IPS-15b (cell line): ENCODE results near the gene BTC.

ENCODE experiments used
- H3K27me3 ChIP-seq: one replicate; pipeline ENCODE4 v1.6.1; 2013; ENCODE audit warnings: low read length; ENCODE audit not compliant: control insufficient read depth, insufficient read depth
- H3K36me3 ChIP-seq: one replicate; pipeline ENCODE4 v1.6.1; 2013; ENCODE audit warnings: low read length; ENCODE audit not compliant: control insufficient read depth, insufficient read depth
- H3K4me1 ChIP-seq: one replicate; pipeline ENCODE4 v1.6.1; 2013; ENCODE audit warnings: mild to moderate bottlenecking, low read length; ENCODE audit not compliant: control insufficient read depth, insufficient read depth
- H3K4me3 ChIP-seq: one replicate; pipeline ENCODE4 v1.5.1; 2013; ENCODE audit warnings: low read depth, low read length
- H3K9ac ChIP-seq: one replicate; pipeline ENCODE4 v1.6.1; 2013; ENCODE audit warnings: low read depth, mild to moderate bottlenecking, low read length
- H3K9me3 ChIP-seq: one replicate; pipeline ENCODE4 v1.6.1; 2013; ENCODE audit warnings: mild to moderate bottlenecking, low read length; ENCODE audit not compliant: control insufficient read depth, insufficient read depth

Gene BTC

GRCh38 chr4:74793757-74794381, 454 bp downstream of the BTC start:
- Histone ChIP-seq H3K36me3 (no peaks in the 10 kb centered on the region), H3K9me3 (no peaks in the 10 kb centered on the region), H3K4me3 (peak overlapping the region; percentile 60), H3K4me1 (no peaks in the 10 kb centered on the region), H3K27me3 (peaks cover 11% of the 10 kb centered on the region), H3K9ac (peak overlapping the region; percentile 47)

- Histone ChIP-seq H3K4me1 (no peaks in the 10 kb centered on the region), H3K9me3 (no peaks in the 10 kb centered on the region), H3K4me3 (no peak overlapping the region), H3K9ac (no peak overlapping the region), H3K27me3 (peaks cover 11% of the 10 kb centered on the region), H3K36me3 (no peaks in the 10 kb centered on the region)
These were observed 3.7 kb downstream of the BTC start for GRCh38 chr4:74790652-74791051.

- no peaks in the 10 kb centered on the region for H3K4me1 ChIP-seq
- H3K36me3 ChIP-seq = no peaks in the 10 kb centered on the region
- no peaks in the 10 kb centered on the region for H3K9me3 ChIP-seq
- no peak overlapping the region for H3K9ac ChIP-seq
- no peak overlapping the region for H3K4me3 ChIP-seq
- peaks cover 11% of the 10 kb centered on the region for H3K27me3 ChIP-seq
These were observed 4.8 kb downstream of the BTC start for GRCh38 chr4:74789518-74789917.

GRCh38 chr4:74777531-74777930, 16.8 kb downstream of the BTC start:
- H3K9ac ChIP-seq = no peak overlapping the region
- H3K36me3 ChIP-seq = no peaks in the 10 kb centered on the region
- H3K9me3 ChIP-seq = no peaks in the 10 kb centered on the region
- H3K4me3 ChIP-seq = no peak overlapping the region
- no peaks in the 10 kb centered on the region for H3K27me3 ChIP-seq
- no peaks in the 10 kb centered on the region for H3K4me1 ChIP-seq

GRCh38 chr4:74772783-74773182, 21.5 kb downstream of the BTC start:
- no peak overlapping the region for H3K4me3 ChIP-seq
- H3K9ac ChIP-seq = no peak overlapping the region

GRCh38 chr4:74772106-74772505, 22.2 kb downstream of the BTC start:
- Histone ChIP-seq H3K27me3 (no peaks in the 10 kb centered on the region), H3K4me1 (no peaks in the 10 kb centered on the region), H3K9me3 (no peaks in the 10 kb centered on the region), H3K9ac (no peak overlapping the region), H3K36me3 (no peaks in the 10 kb centered on the region), H3K4me3 (no peak overlapping the region)

More at GRCh38 chr4:74772783-74773182, 21.5 kb downstream of the BTC start:
- H3K4me1 ChIP-seq = no peaks in the 10 kb centered on the region
- no peaks in the 10 kb centered on the region for H3K9me3 ChIP-seq
- H3K36me3 ChIP-seq = no peaks in the 10 kb centered on the region
- H3K27me3 ChIP-seq = no peaks in the 10 kb centered on the region

GRCh38 chr4:74770226-74770910, 24.0 kb downstream of the BTC start:
- Histone ChIP-seq H3K36me3 (no peaks in the 10 kb centered on the region), H3K27me3 (no peaks in the 10 kb centered on the region), H3K9me3 (no peaks in the 10 kb centered on the region), H3K9ac (no peak overlapping the region), H3K4me1 (no peaks in the 10 kb centered on the region), H3K4me3 (no peak overlapping the region)

GRCh38 chr4:74768857-74769525, 25.3 kb downstream of the BTC start:
- Histone ChIP-seq H3K9me3 (no peaks in the 10 kb centered on the region), H3K4me1 (no peaks in the 10 kb centered on the region), H3K4me3 (no peak overlapping the region), H3K27me3 (no peaks in the 10 kb centered on the region), H3K9ac (no peak overlapping the region), H3K36me3 (no peaks in the 10 kb centered on the region)

GRCh38 chr4:74764119-74764518, 30.2 kb downstream of the BTC start:
- H3K9me3 ChIP-seq = no peaks in the 10 kb centered on the region
- H3K4me1 ChIP-seq = no peaks in the 10 kb centered on the region
- H3K36me3 ChIP-seq = no peaks in the 10 kb centered on the region
- no peaks in the 10 kb centered on the region for H3K27me3 ChIP-seq
- no peak overlapping the region for H3K9ac ChIP-seq
- no peak overlapping the region for H3K4me3 ChIP-seq

GRCh38 chr4:74758551-74759145, 35.7 kb downstream of the BTC start:
- Histone ChIP-seq H3K36me3 (no peaks in the 10 kb centered on the region), H3K9me3 (no peaks in the 10 kb centered on the region), H3K4me1 (no peaks in the 10 kb centered on the region), H3K4me3 (no peak overlapping the region), H3K27me3 (no peaks in the 10 kb centered on the region), H3K9ac (no peak overlapping the region)

- Histone ChIP-seq H3K36me3 (no peaks in the 10 kb centered on the region), H3K27me3 (no peaks in the 10 kb centered on the region), H3K9ac (no peak overlapping the region), H3K4me3 (no peak overlapping the region), H3K9me3 (no peaks in the 10 kb centered on the region), H3K4me1 (no peaks in the 10 kb centered on the region)
These were observed 37.2 kb downstream of the BTC start for GRCh38 chr4:74757136-74757535.
